ENCODE measurements around the gene SESTD1.

SESTD1 gene

GRCh38 chr2:179261151-179261825, 3.3 kb downstream of the SESTD1 start:
- DNase-seq (ENCODE audit: low read depth), result no peak
- no peak overlapping the region for H3K4me3 ChIP-seq (ENCODE audit: low read depth, low read length)
- TF ChIP-seq CTCF (IDR thresholded peaks at IDR 0.05; ENCODE audit: control insufficient read depth, extremely low read depth, insufficient read depth), result no peak

GRCh38 chr2:179260224-179260623, 4.4 kb downstream of the SESTD1 start:
- TF ChIP-seq CTCF (IDR thresholded peaks at IDR 0.05; ENCODE audit: control insufficient read depth, extremely low read depth, insufficient read depth), result no peak
- H3K4me3 ChIP-seq (ENCODE audit: low read depth, low read length), result no peak overlapping the region
- DNase-seq (ENCODE audit: low read depth), result no peak

GRCh38 chr2:179255129-179255528, 9.5 kb downstream of the SESTD1 start:
- H3K4me3 ChIP-seq (ENCODE audit: low read depth, low read length), result no peak overlapping the region
- no peak for TF ChIP-seq CTCF (IDR thresholded peaks at IDR 0.05; ENCODE audit: control insufficient read depth, extremely low read depth, insufficient read depth)
- no peak for DNase-seq (ENCODE audit: low read depth)

- TF ChIP-seq CTCF (IDR thresholded peaks at IDR 0.05; ENCODE audit: control insufficient read depth, extremely low read depth, insufficient read depth), result no peak
- no peak for DNase-seq (ENCODE audit: low read depth)
- no peak overlapping the region for H3K4me3 ChIP-seq (ENCODE audit: low read depth, low read length)
Observed at GRCh38 chr2:179253226-179253625, 11.4 kb downstream of the SESTD1 start.

- H3K4me3 ChIP-seq (ENCODE audit: low read depth, low read length), result no peak overlapping the region
- no peak for TF ChIP-seq CTCF (IDR thresholded peaks at IDR 0.05; ENCODE audit: control insufficient read depth, extremely low read depth, insufficient read depth)
- DNase-seq (ENCODE audit: low read depth), result no peak
Observed at GRCh38 chr2:179252423-179252822, 12.2 kb downstream of the SESTD1 start.

GRCh38 chr2:179251870-179252269, 12.8 kb downstream of the SESTD1 start:
- no peak for DNase-seq (ENCODE audit: low read depth)
- no peak overlapping the region for H3K4me3 ChIP-seq (ENCODE audit: low read depth, low read length)
- no peak for TF ChIP-seq CTCF (IDR thresholded peaks at IDR 0.05; ENCODE audit: control insufficient read depth, extremely low read depth, insufficient read depth)
